Ishikawa (cell line): ENCODE data around the gene TECR.

ENCODE experiments used
- CEBPB ChIP-seq: IDR thresholded peaks from 2 replicates; pipeline ENCODE4 v1.6.1; 2012
- CREB1 ChIP-seq: IDR thresholded peaks from 2 replicates; pipeline ENCODE4 v1.6.1; 2012; ENCODE audit warnings: low read depth
- EGR1 ChIP-seq: IDR thresholded peaks from 2 replicates; pipeline ENCODE4 v1.6.1; 2012
- EP300 ChIP-seq: IDR thresholded peaks from 2 replicates; pipeline ENCODE4 v1.6.1; 2012; ENCODE audit warnings: borderline replicate concordance
- FOXM1 ChIP-seq: IDR thresholded peaks from 2 replicates; pipeline ENCODE4 v1.6.1; 2012; ENCODE audit warnings: low read depth, borderline replicate concordance
- NFIC ChIP-seq: IDR thresholded peaks from 2 replicates; pipeline ENCODE4 v1.6.1; 2012
- RAD21 ChIP-seq: IDR thresholded peaks from 2 replicates; pipeline ENCODE4 v1.6.1; 2012; ENCODE audit warnings: low read depth
- REST ChIP-seq: IDR thresholded peaks from 2 replicates; pipeline ENCODE4 v1.6.1; 2012; ENCODE audit warnings: low read depth, mild to moderate bottlenecking
- TAF1 ChIP-seq: IDR thresholded peaks from 2 replicates; pipeline ENCODE4 v1.6.1; 2012; ENCODE audit warnings: low read depth, mild to moderate bottlenecking
- TCF12 ChIP-seq: IDR thresholded peaks from 2 replicates; pipeline ENCODE4 v1.6.1; 2012; ENCODE audit warnings: low read depth
- TEAD4 ChIP-seq: IDR thresholded peaks from 2 replicates; pipeline ENCODE4 v1.6.1; 2012
- USF1 ChIP-seq: IDR thresholded peaks from 2 replicates; pipeline ENCODE4 v1.6.1; 2012
- YY1 ChIP-seq: IDR thresholded peaks from 2 replicates; pipeline ENCODE4 v1.6.1; 2012; ENCODE audit warnings: low read depth
- ZBTB7A ChIP-seq: IDR thresholded peaks from 2 replicates; pipeline ENCODE4 v1.6.1; 2012; ENCODE audit warnings: low read depth
- TF ChIP-seq, protein P1 (sequence below): IDR thresholded peaks from 2 replicates; pipeline ENCODE4 v1.6.1; 2012

The TECR gene

DNA sequence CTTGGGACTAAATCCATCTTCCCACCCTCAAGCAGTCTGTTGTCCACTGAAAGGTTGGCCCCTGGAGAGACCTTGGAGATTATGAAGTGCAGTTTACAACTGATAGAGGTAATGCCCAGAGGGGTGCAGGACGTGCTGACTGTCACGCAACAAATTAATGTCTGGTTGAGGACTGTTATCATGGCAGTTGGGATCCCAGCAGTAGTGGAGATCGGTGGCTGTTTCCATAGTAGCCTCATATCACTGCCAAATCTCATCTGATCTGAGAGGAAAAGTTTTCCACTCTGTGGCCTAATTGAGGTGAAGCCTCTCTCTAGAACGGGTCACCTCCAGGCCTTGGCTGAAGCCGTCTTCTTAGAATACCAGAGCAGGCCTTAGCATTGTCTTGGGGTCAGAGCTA is 4.1 kb downstream of the TECR start:
- TF ChIP-seq, protein P1, sequence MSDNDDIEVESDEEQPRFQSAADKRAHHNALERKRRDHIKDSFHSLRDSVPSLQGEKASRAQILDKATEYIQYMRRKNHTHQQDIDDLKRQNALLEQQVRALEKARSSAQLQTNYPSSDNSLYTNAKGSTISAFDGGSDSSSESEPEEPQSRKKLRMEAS, result no peak
- no peak for TF ChIP-seq YY1
- no peak for TF ChIP-seq CREB1
- no peak for TF ChIP-seq EGR1
- TF ChIP-seq ZBTB7A, result no peak
- TF ChIP-seq RAD21, result no peak
- no peak for TF ChIP-seq NFIC
- no peak for TF ChIP-seq USF1
- TF ChIP-seq TCF12, result no peak
- no peak for TF ChIP-seq CEBPB
- no peak for TF ChIP-seq FOXM1
- no peak for TF ChIP-seq REST

DNA sequence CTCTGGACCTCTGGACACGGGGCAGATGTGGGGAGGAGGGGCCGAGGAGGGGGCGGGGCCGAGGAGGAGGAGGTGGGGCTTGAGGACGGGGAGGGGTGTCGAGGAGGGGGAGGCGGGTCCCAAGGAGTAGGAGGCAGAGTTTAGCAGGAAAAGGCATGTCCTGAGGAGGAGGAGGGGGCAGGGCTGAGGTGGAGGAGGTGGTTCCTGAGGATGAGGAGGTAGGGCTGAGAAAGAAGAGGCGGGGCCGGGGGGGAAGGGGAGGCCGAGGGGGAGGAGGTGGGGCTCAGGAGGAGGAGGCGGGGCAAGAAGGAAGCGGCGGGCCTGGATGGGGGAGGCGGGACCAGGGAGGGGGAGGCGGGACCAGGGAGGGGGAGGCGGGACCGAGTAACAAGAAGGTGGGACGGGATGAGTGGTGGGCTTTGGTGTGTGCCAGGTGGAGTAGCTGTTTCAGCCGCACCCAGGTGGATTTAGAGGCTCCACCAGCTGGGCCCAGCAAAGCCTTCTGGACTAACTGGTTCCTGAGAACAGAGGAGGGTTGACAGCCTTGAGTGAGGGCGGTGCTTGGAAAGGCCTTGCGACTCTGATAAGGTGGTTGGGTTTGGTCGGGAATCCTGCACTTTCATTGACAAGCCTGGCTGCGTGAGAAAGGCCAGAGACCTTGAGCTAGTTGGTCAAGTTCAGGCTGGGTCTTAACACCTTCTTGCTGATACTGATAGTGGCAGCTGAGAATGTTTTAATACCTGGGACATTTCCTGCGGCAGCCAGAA is 7.7 kb downstream of the TECR start:
- TF ChIP-seq TCF12 (no peak), USF1 (no peak), YY1 (no peak), CREB1 (no peak), TEAD4 (no peak), RAD21 (no peak), EP300 (no peak), NFIC (no peak)
- TF ChIP-seq, protein P1, result no peak

DNA sequence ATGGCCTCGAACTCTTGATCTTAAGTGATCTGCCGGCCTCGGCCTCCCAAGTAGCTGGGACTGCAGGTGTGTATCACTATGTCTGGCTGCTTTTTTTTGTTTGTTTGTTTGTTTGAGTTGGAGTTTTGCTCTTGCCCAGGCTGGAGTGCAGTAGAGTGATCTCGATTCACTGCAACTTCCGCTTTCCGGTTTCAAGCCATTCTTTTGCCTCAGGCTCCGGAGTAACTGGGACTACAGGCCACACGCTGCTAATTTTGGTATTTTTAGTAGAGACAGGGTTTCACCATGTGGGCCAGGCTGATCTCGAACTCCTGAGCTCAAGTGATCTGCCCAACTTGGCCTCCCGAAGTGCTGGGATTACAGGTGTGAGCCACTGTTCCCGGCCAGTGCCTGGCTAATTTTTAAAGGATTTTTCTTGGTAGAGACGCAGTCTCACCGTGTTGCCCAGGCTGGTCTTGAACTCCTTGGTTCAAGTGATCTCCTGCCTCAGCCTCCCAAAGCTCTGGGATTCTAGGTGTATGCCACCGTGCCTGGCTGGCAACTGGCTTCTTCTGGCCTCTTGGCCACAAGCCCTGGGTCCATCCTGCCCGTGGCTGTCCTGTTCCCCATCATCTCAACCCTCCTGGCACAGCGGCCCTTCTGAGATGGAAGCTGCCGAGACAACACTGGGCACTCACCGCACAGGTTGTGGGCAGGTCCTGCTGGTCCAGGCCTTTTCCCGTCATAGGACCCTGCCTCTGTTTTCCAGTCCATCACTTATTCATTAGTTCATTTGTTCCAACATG is 11.5 kb downstream of the TECR start:
- TF ChIP-seq REST (no peak), ZBTB7A (no peak), YY1 (no peak), TAF1 (no peak)

GRCh38 chr19:14542711-14543328 is 13.4 kb downstream of the TECR start:
- TF ChIP-seq RAD21 (no peak), EP300 (no peak)

DNA sequence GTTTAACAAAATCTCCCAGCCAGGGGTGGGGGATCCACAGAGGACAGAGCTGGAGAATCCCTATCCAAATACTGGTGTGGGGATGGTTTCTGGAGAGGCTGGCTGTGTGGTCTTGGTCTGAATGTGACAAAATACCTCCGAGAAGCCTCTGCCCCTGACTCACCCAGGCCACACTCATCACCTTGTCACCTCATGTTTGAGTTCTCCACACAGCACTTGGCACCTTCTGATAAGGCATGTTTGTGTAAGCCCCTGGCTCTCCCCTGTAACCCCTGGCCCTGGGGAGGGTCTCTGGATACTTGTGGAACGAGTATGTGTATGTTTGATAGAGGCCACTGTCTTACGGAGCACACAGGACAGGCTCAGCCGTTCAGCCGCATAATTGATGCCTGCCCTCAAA is 14.7 kb downstream of the TECR start:
- TF ChIP-seq TAF1 (no peak), CREB1 (no peak), EGR1 (no peak), YY1 (no peak), TEAD4 (no peak), REST (no peak), CEBPB (no peak), ZBTB7A (no peak), USF1 (no peak), NFIC (no peak), FOXM1 (no peak), RAD21 (no peak), EP300 (no peak)
- TF ChIP-seq, protein P1, result no peak
